Breast epithelium (tissue), 4 donors: ENCODE measurements around the gene SPZ1. TPM values are rescaled to one million over a fixed set of nuclear protein-coding genes. Genes with fewer than 3 reads are reported as not detected.

Source experiments
- DNase-seq, 2 donors: peaks; one replicate each; pipeline ENCODE4 v3.0.0-alpha.2; 2019; ENCODE audit warnings: low spot score in 2 of 2
- H3K27ac ChIP-seq, 2 donors: fragments of 200-600 bp; sonication (generic) in 1 of 2; one replicate each; pipeline ENCODE4 v1.5.1; 2016 to 2019; ENCODE audit warnings: mild to moderate bottlenecking in 1 of 2
- H3K27me3 ChIP-seq, 2 donors: fragments of 200-600 bp; sonication (generic) in 1 of 2; one replicate each; pipeline versions ENCODE4 v1.5.1 to v1.6.0; 2017 to 2019; ENCODE audit warnings: control low read depth in 1 of 2, mild to moderate bottlenecking in 1 of 2
- H3K36me3 ChIP-seq: fragments of 200-600 bp; one replicate; pipeline ENCODE4 v1.5.1; 2019
- H3K4me1 ChIP-seq, 2 donors: fragments of 200-600 bp; sonication (generic); one replicate each; pipeline ENCODE4 v1.5.1; 2016 to 2019; ENCODE audit warnings: control low read depth in 1 of 2
- H3K4me3 ChIP-seq, 3 donors: fragments of 200-600 bp; sonication (generic); 1 replicate in 2 of 3; 2 replicates in 1 of 3; pipeline ENCODE4 v1.5.1; 2016 to 2019; ENCODE audit warnings: mild to moderate bottlenecking in 3 of 3, moderate library complexity in 2 of 3
- H3K9me3 ChIP-seq, 2 donors: fragments of 200-600 bp; sonication (generic) in 1 of 2; one replicate each; pipeline ENCODE4 v1.5.1; 2016 to 2019; ENCODE audit warnings: control low read depth in 1 of 2
- CTCF ChIP-seq, 3 donors: fragments of 450-650 bp; IDR thresholded peaks; one replicate each; pipeline ENCODE4 v1.5.1; 2016 to 2017; ENCODE audit warnings: antibody characterized with exemption in 3 of 3, mild to moderate bottlenecking in 3 of 3, moderate library complexity in 3 of 3
- POLR2A ChIP-seq: fragments of 450-650 bp; IDR thresholded peaks from one replicate; pipeline ENCODE4 v1.6.1; 2016; ENCODE audit warnings: antibody characterized with exemption, mild to moderate bottlenecking, moderate library complexity
- POLR2AphosphoS5 ChIP-seq, 3 donors: sonication (generic); formaldehyde crosslinking; IDR thresholded peaks; one replicate each; pipeline ENCODE4 v1.6.1; 2017; ENCODE audit warnings: antibody characterized with exemption in 3 of 3
- intact Hi-C: fragments of 100-400 bp; cut with DNase I; formaldehyde crosslinking; loops from one replicate; pipeline ENCODE4 v1.15.1; 2023; ENCODE audit warnings: low total_unique reads
- total RNA-seq, 3 donors: library from RNA; depleted of rRNA; stranded (reverse); fragments of >200 nt; gene quantifications; one replicate each; pipeline ENCODE4 v1.1.0, GENCODE V29; 2016

The SPZ1 gene
- total RNA-seq, 3 donors from 2014 or later: not detected

GRCh38 chr5:80308526-80308925 lies 11.3 kb upstream of the SPZ1 start:
- intact Hi-C loops: loop anchor here (10.0 kb wide), 1 partner anchor 214 kb away; no protein-coding TSS in a partner anchor
- DNase-seq: no peak
- Histone ChIP-seq H3K4me1 (no peaks in the 10 kb centered on the region), H3K36me3 (no peaks in the 10 kb centered on the region), H3K27ac (no peak overlapping the region), H3K27me3 (no peaks in the 10 kb centered on the region), H3K4me3 (no peak overlapping the region), H3K9me3 (peaks cover 0 to 6% of the 10 kb centered on the region in 2 donors)
- TF ChIP-seq CTCF (IDR thresholded peaks at IDR 0.05): no peak

GRCh38 chr5:80309871-80310665 lies 9.7 kb upstream of the SPZ1 start:
- Histone ChIP-seq H3K4me3 (no peak overlapping the region), H3K4me1 (no peaks in the 10 kb centered on the region), H3K27ac (no peak overlapping the region), H3K36me3 (no peaks in the 10 kb centered on the region), H3K9me3 (peaks cover 0 to 6% of the 10 kb centered on the region in 2 donors), H3K27me3 (no peaks in the 10 kb centered on the region)
- TF ChIP-seq POLR2AphosphoS5 (IDR thresholded peaks at IDR 0.05) (no peak), CTCF (IDR thresholded peaks at IDR 0.05) (no peak), POLR2A (no peak)
- no peak for DNase-seq
- intact Hi-C loops: loop anchor here (10.0 kb wide), 1 partner anchor 215 kb away; no protein-coding TSS in a partner anchor

- no peak for DNase-seq
- Histone ChIP-seq H3K27me3 (no peaks in the 10 kb centered on the region), H3K27ac (no peak overlapping the region), H3K4me1 (no peaks in the 10 kb centered on the region), H3K4me3 (no peak overlapping the region), H3K36me3 (no peaks in the 10 kb centered on the region), H3K9me3 (peaks cover 0 to 1% of the 10 kb centered on the region in 2 donors)
- intact Hi-C loops: no loop called here
- TF ChIP-seq POLR2AphosphoS5 (IDR thresholded peaks at IDR 0.05) (no peak), POLR2A (no peak), CTCF (IDR thresholded peaks at IDR 0.05) (no peak)
Observed at GRCh38 chr5:80315244-80315643, 4.6 kb upstream of the SPZ1 start.

- H3K4me3 ChIP-seq: no peak overlapping the region
Observed at GRCh38 chr5:80318212-80318611, 1.6 kb upstream of the SPZ1 start.

More at GRCh38 chr5:80318212-80318611, 1.6 kb upstream of the SPZ1 start:
- Histone ChIP-seq H3K4me1 (no peaks in the 10 kb centered on the region), H3K27ac (no peak overlapping the region), H3K27me3 (no peaks in the 10 kb centered on the region), H3K36me3 (no peaks in the 10 kb centered on the region), H3K9me3 (no peaks in the 10 kb centered on the region)
- TF ChIP-seq POLR2A: no peak
- TF ChIP-seq CTCF (IDR thresholded peaks at IDR 0.05): no peak
- TF ChIP-seq POLR2AphosphoS5 (IDR thresholded peaks at IDR 0.05): no peak
- no peak for DNase-seq
- intact Hi-C loops: no loop called here
